Liver (tissue), 9 donors: ENCODE data around the gene PDZRN4. TPM values are rescaled to one million over a fixed set of nuclear protein-coding genes. Genes with fewer than 3 reads are reported as not detected.
A peak's percentile ranks its signal among the peaks of the same experiment; 100 is the strongest.

ENCODE experiments used
- DNase-seq: peaks from one replicate; pipeline ENCODE4 v3.0.0-alpha.2; 2017; ENCODE audit warnings: low spot score
- H3K27ac ChIP-seq, 2 donors: one replicate each; pipeline ENCODE4 v1.7.0; 2013; ENCODE audit warnings: inconsistent platforms in 2 of 2, low read length in 2 of 2, control low read depth in 1 of 2, low read depth in 1 of 2, mild to moderate bottlenecking in 1 of 2
- H3K27me3 ChIP-seq, 4 donors: one replicate each; pipeline versions ENCODE4 v1.6.1 to v1.7.0; 2013; ENCODE audit warnings: low read length in 3 of 4, inconsistent platforms in 1 of 4, mild to moderate bottlenecking in 1 of 4, moderate library complexity in 1 of 4; ENCODE audit not compliant: control insufficient read depth in 4 of 4, insufficient read depth in 4 of 4
- H3K36me3 ChIP-seq, 4 donors: one replicate each; pipeline versions ENCODE4 v1.6.1 to v1.7.0; 2013; ENCODE audit warnings: low read length in 3 of 4, mild to moderate bottlenecking in 3 of 4, low read depth in 1 of 4, moderate library complexity in 1 of 4; ENCODE audit not compliant: control insufficient read depth in 4 of 4, insufficient read depth in 3 of 4
- H3K4me1 ChIP-seq, 4 donors: one replicate each; pipeline versions ENCODE4 v1.6.1 to v1.7.0; 2013; ENCODE audit warnings: low read length in 3 of 4, mild to moderate bottlenecking in 3 of 4, moderate library complexity in 1 of 4; ENCODE audit not compliant: control insufficient read depth in 4 of 4, insufficient read depth in 4 of 4
- H3K4me3 ChIP-seq, 3 donors: one replicate each; pipeline versions ENCODE4 v1.6.1 to v1.7.0; 2013; ENCODE audit warnings: low read length in 3 of 3, control low read depth in 1 of 3, low read depth in 1 of 3, mild to moderate bottlenecking in 1 of 3
- H3K9ac ChIP-seq, 2 donors: one replicate each; pipeline ENCODE4 v1.7.0; 2013; ENCODE audit warnings: low read length in 2 of 2, mild to moderate bottlenecking in 2 of 2, moderate library complexity in 2 of 2, control low read depth in 1 of 2, low read depth in 1 of 2
- H3K9me3 ChIP-seq, 4 donors: one replicate each; pipeline versions ENCODE4 v1.6.1 to v1.7.0; 2013; ENCODE audit warnings: low read length in 3 of 4; ENCODE audit not compliant: control insufficient read depth in 4 of 4
- ATF3 ChIP-seq: IDR thresholded peaks from 2 replicates; pipeline ENCODE4 v1.6.1; 2016; ENCODE audit warnings: antibody characterized with exemption
- CTCF ChIP-seq: fragments of 150-350 bp; IDR thresholded peaks from 2 replicates; pipeline ENCODE4 v1.5.1; 2017; ENCODE audit warnings: improper control_type of control experiment, low read depth, low read length; ENCODE audit not compliant: missing input control
- EGR1 ChIP-seq, 2 donors: IDR thresholded peaks; 2 replicates each; pipeline ENCODE4 v1.6.1; 2016 to 2018; ENCODE audit warnings: antibody characterized with exemption in 2 of 2, low read depth in 2 of 2
- FOXA1 ChIP-seq: IDR thresholded peaks from 2 replicates; pipeline ENCODE4 v1.6.1; 2016; ENCODE audit warnings: antibody characterized with exemption
- FOXA2 ChIP-seq: IDR thresholded peaks from 2 replicates; pipeline ENCODE4 v1.6.1; 2016; ENCODE audit warnings: antibody characterized with exemption
- GABPA ChIP-seq, 2 donors: IDR thresholded peaks in 1 of 2; conservative IDR thresholded peaks in 1 of 2; 2 replicates each; pipeline ENCODE4 v1.6.1; 2016; ENCODE audit warnings: antibody characterized with exemption in 2 of 2, mild to moderate bottlenecking in 1 of 2, moderate library complexity in 1 of 2
- HNF4A ChIP-seq, 2 donors: conservative IDR thresholded peaks; 2 replicates each; pipeline ENCODE4 v1.6.1; 2016; ENCODE audit warnings: antibody characterized with exemption in 2 of 2, mild to moderate bottlenecking in 2 of 2
- HNF4G ChIP-seq: IDR thresholded peaks from 2 replicates; pipeline ENCODE4 v1.6.1; 2016; ENCODE audit warnings: antibody characterized with exemption
- JUND ChIP-seq, 2 donors: IDR thresholded peaks; 2 replicates each; pipeline ENCODE4 v1.6.1; 2016; ENCODE audit warnings: antibody characterized with exemption in 2 of 2
- MAX ChIP-seq: IDR thresholded peaks from 2 replicates; pipeline ENCODE4 v1.6.1; 2016; ENCODE audit warnings: antibody characterized with exemption
- NR2F2 ChIP-seq: IDR thresholded peaks from 2 replicates; pipeline ENCODE4 v1.6.1; 2016; ENCODE audit warnings: antibody characterized with exemption
- RAD21 ChIP-seq, 2 donors: IDR thresholded peaks; 2 replicates each; pipeline ENCODE4 v1.6.1; 2016; ENCODE audit warnings: antibody characterized with exemption in 2 of 2, mild to moderate bottlenecking in 2 of 2
- REST ChIP-seq: IDR thresholded peaks from 2 replicates; pipeline ENCODE4 v1.6.1; 2016; ENCODE audit warnings: antibody characterized with exemption, mild to moderate bottlenecking
- RXRA ChIP-seq, 2 donors: IDR thresholded peaks; 2 replicates each; pipeline ENCODE4 v1.6.1; 2017 to 2018; ENCODE audit warnings: antibody characterized with exemption in 2 of 2, mild to moderate bottlenecking in 1 of 2
- SP1 ChIP-seq: IDR thresholded peaks from 2 replicates; pipeline ENCODE4 v1.6.1; 2018; ENCODE audit warnings: antibody characterized with exemption, mild to moderate bottlenecking
- TAF1 ChIP-seq: conservative IDR thresholded peaks from 2 replicates; pipeline ENCODE4 v1.6.1; 2016; ENCODE audit warnings: antibody characterized with exemption, mild to moderate bottlenecking
- YY1 ChIP-seq: IDR thresholded peaks from 2 replicates; pipeline ENCODE4 v1.6.1; 2016; ENCODE audit warnings: antibody characterized with exemption, mild to moderate bottlenecking
- ZBTB33 ChIP-seq: IDR thresholded peaks from 2 replicates; pipeline ENCODE4 v1.6.1; 2016; ENCODE audit warnings: antibody characterized with exemption
- WGBS: extraction: QIAGEN DNeasy Blood & Tissue Kit; methylation state at CpG from one replicate; pipeline ENCODE4 v1.1.7; 2013; 5-methylcytosine and 5-hydroxymethylcytosine counted together
- polyA plus RNA-seq, 2 donors: library from polyadenylated mRNA; stranded (reverse) in 1 of 2; unstranded in 1 of 2; fragments of 200-250 nt in 1 of 2; fragments of >200 nt in 1 of 2; fragmentation: Nextera tagmentation in 1 of 2; extraction: Ambion mirVana in 1 of 2; gene quantifications; one replicate each; pipeline versions ENCODE4 v1.2.1 to v1.2.3, GENCODE V29; 2013 to 2015
- total RNA-seq, 2 donors: library from RNA; depleted of rRNA; stranded (reverse); fragments of >200 nt; gene quantifications; one replicate each; pipeline ENCODE4 v1.2.3, GENCODE V29; 2014
- donor health status: healthy.
- donor health status: healthy.
- donor health status: healthy.
- donor health status: healthy.
- donor health status: healthy.

The PDZRN4 gene
- total and polyA plus RNA-seq, 4 donors: 0.11 to 1.1 (median 0.24) TPM

GRCh38 chr12:41205070-41205709 lies 17.1 kb downstream of the PDZRN4 start:
- Histone ChIP-seq H3K9me3 (no peaks in the 10 kb centered on the region), H3K4me1 (peaks cover 0 to 3% (median 0%) of the 10 kb centered on the region in 4 donors), H3K27me3 (no peaks in the 10 kb centered on the region), H3K4me3 (no peak overlapping the region), H3K36me3 (no peaks in the 10 kb centered on the region), H3K27ac (peak overlapping the region in 1 of 2 donors; percentile 17), H3K9ac (no peak overlapping the region)
- no peak for TF ChIP-seq FOXA1
- peak in 1 of 2 donors; percentile 17 for TF ChIP-seq HNF4A (conservative IDR thresholded peaks at IDR 0.05)
- 30% methylated on average over 4 of the region's 4 CpGs for WGBS
- DNase-seq: no peak

- WGBS: 74% methylated on average over 1 of the region's 1 CpG
- Histone ChIP-seq H3K4me3 (no peak overlapping the region), H3K9ac (no peak overlapping the region), H3K27me3 (no peaks in the 10 kb centered on the region), H3K36me3 (no peaks in the 10 kb centered on the region), H3K4me1 (peaks cover 0 to 3% (median 0%) of the 10 kb centered on the region in 4 donors), H3K9me3 (no peaks in the 10 kb centered on the region), H3K27ac (no peak overlapping the region)
- DNase-seq: no peak
- TF ChIP-seq HNF4A (conservative IDR thresholded peaks at IDR 0.05): no peak
- TF ChIP-seq GABPA (IDR thresholded peaks at IDR 0.05 in 1 of 2, conservative IDR thresholded peaks at IDR 0.05 in 1 of 2): no peak
- no peak for TF ChIP-seq RXRA (IDR thresholded peaks at IDR 0.05)
- no peak for TF ChIP-seq REST
- TF ChIP-seq EGR1 (IDR thresholded peaks at IDR 0.05; ENCODE audit: low read depth in 2 of 2): no peak
- TF ChIP-seq JUND (IDR thresholded peaks at IDR 0.05): no peak
- TF ChIP-seq NR2F2: no peak
- TF ChIP-seq FOXA1: no peak
- TF ChIP-seq YY1: no peak
- TF ChIP-seq CTCF: no peak
- no peak for TF ChIP-seq SP1
- no peak for TF ChIP-seq TAF1
- no peak for TF ChIP-seq FOXA2
- TF ChIP-seq ZBTB33: no peak
- no peak for TF ChIP-seq HNF4G
- no peak for TF ChIP-seq RAD21 (IDR thresholded peaks at IDR 0.05)
- TF ChIP-seq ATF3: no peak
- TF ChIP-seq MAX: no peak
Observed at GRCh38 chr12:41206298-41206697, 18.2 kb downstream of the PDZRN4 start.
